GM12801 (cell line): ENCODE data around the gene TLR10.

Experiments
- TF ChIP-seq, protein P1 (sequence below): IDR thresholded peaks from one replicate; pipeline ENCODE4 v1.5.1; 2011; ENCODE audit warnings: control low read depth; ENCODE audit not compliant: insufficient read length; ENCODE audit errors: extremely low read depth

Gene TLR10

DNA sequence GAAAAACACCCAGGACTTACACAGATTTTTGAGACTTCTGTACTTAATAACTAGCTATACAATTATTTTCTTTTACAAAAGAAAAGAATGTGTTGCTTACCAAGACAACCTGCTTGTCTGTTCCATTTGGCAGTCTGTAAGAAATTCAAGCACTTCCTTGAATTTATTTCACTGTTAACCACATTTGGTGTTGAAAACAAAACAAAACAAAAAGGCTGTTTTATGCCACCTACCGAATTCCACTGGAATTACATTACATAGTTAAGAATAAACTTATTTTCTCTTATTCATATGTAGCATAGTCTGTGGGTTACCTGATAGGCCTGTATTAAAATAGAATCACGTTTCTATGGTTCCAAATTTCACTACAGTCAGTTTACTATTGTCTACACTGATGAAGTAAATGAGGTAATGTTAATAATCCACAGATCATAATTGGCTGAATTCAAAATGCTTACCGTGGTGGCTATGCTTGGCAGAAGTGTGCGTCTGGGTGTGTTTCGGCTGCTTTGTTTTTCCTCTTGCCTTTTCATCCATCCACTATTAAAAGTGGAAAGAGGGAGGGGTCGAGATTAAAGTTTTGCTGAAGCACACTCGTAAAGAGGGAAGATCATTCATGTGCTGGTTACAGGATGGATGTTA is 22.0 kb upstream of the TLR10 start, which contains the start of gene TLR1:
Gene TLR1 (minus strand): TSS at position 138 of the 642 bp plus-strand sequence. CDS start 5,960 bp downstream, outside the sequence.
- TF ChIP-seq, protein P1, sequence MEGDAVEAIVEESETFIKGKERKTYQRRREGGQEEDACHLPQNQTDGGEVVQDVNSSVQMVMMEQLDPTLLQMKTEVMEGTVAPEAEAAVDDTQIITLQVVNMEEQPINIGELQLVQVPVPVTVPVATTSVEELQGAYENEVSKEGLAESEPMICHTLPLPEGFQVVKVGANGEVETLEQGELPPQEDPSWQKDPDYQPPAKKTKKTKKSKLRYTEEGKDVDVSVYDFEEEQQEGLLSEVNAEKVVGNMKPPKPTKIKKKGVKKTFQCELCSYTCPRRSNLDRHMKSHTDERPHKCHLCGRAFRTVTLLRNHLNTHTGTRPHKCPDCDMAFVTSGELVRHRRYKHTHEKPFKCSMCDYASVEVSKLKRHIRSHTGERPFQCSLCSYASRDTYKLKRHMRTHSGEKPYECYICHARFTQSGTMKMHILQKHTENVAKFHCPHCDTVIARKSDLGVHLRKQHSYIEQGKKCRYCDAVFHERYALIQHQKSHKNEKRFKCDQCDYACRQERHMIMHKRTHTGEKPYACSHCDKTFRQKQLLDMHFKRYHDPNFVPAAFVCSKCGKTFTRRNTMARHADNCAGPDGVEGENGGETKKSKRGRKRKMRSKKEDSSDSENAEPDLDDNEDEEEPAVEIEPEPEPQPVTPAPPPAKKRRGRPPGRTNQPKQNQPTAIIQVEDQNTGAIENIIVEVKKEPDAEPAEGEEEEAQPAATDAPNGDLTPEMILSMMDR = no peak

DNA sequence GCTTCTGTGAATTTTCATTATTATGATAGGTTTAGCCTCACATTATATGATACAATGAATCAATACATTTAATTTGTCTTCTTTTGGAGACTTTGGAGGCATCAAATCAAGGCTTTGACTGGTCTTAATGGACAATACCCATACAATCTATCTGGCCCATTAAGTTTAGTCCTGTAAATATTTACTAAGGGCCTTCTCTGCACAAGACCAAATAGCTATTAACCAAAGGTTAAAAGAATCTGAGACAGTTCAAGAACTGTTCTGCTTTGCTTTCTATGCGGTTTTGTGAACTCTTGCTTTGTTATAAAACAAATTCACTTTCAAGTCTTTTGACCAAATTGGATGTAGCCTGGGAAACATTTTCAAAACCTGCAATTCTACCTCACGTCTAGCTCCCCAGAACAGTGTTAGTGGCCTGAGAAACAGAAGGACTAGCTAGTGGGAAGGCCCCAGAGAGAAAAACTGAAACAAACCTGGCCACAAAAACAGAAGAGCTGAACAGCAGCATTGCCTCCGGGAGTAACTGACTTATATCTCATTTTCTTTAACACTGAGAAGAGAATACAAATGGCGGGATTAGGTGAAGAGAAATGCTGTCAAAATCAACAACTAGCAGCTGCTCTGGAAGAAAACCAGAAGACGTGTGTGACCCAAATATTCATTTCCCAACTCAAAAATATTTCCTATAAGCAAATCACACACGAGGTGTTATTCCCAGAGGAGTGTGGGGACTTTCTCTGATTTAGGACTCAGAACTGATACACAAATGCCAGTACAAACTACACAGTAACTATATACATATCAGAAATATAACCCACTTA is 21.3 kb upstream of the TLR10 start:
- TF ChIP-seq, protein P1 = no peak

DNA sequence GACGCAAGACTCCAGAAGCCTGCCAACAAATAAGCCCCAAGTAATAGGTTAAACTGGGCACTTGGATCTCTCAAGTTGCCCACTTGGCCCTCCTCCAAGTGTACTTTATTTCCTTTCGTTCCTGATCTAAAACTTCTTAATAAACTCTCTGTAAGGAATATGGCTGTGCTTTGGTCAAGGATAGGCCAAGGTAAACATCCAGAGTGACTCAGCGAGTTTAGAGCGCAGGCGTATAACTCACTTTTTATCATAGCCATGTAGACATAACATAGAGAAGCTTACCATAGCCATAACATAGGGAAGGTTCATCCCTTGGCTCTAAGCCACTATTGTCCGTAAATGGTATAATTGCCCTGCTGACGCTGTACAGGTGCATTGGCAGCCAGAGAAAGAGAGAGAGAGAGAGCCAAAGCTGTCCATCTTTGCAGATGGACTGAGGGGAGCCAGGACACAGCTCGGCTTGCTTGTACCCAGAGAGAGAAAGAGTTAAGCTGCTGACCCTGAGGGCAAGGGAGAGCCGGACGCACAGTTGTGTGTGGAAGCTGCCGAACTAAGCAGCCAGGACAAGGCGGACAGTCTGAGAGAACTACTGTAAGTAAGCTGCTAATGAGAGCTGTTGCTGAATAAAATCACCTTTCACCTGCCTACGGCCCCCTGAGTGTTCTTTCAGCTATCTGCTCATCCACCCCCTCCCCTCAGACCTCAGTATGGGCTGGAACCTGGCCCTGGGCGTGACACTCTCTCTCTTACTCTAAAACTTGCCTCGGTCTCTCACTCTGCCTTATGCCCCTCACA is 20.0 kb upstream of the TLR10 start:
- TF ChIP-seq, protein P1 = no peak

DNA sequence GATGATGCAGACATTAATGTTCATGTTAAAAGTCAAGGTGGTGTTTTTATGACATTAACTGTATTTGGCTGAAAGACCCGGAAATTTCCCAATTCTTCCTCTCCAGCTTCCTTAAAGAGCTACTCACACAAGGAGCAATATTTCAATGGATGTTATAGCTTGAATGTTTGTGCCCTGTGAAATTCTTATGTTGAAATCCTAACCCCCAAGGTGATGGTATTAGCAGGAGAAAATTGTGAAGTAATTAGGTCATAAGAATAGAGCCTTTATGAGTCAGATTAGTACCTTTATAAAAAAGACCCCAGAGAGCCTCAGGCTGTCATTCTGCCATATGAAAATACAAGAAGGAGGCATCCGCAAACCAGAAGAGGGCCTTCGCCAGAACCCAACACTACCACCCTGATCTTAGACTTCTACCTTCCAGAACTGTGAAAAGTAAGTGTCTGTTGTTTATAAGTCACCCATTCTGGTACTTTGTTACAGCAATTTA is 18.2 kb upstream of the TLR10 start:
- TF ChIP-seq, protein P1 = no peak

DNA sequence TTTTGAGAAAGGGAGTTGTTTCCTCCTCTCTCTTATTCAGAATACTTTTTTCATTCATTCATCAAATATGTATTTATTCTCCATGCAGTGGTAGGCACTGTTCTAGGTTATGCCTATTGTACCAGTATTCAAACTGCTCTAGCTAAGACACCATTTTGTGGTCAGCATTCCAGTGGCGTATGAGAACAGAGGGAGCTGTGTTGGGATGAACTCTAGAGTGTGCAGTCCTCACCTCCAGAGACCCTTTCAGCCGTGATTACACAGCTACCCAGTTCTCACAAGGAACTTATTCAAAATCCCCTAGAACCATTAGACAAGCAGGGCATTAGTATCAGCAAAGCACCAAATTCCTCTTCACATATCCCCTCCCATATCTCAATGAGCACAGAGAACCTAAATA is 17.6 kb upstream of the TLR10 start:
- TF ChIP-seq, protein P1 = no peak

DNA sequence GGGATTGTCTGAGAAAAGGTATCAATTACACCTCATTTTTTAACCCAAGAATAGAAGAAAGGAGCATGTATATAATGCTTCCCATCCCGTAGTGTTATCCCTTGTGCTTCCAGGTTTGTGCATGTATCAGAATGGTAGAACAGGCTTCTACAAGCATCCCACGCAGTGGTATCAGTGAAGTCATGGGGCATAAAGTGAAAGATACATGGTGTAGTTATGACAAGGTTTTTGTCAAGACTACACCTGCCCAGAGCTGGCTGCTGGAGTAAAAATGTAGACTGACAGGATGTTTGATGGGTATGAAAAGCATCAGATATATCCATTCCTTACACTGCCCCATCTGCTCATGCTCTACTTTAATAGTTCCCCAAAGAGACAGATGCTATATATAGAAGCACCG is 12.3 kb upstream of the TLR10 start:
- TF ChIP-seq, protein P1 = no peak

DNA sequence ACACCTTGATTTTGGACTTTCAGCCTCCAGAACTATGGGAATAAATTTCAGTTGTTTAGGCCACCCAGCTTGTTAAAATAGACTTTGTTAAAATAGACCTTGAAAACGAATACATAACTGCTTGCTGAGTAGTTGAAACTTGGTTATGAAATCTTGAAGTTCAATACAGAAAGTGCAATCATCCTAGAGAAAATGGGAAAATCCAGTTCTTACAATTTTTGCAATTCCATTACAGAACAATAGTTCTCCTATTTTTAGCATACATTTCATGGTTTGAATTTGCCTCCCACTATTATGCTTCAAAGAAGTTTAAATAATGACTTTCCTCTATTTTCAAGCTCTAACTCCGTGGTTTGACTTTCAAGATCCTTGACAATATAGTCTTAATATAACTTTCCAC is 11.3 kb upstream of the TLR10 start:
- TF ChIP-seq, protein P1 = no peak
